HepG2 (cell line): ENCODE data around the gene CLDN20. TPM values are rescaled to one million over a fixed set of nuclear protein-coding genes. Genes with fewer than 3 reads are reported as not detected.
A peak's percentile ranks its signal among the peaks of the same experiment; 100 is the strongest.

Source experiments
- ARNT ChIP-seq: fragments of 450-650 bp; IDR thresholded peaks from 2 replicates; pipeline ENCODE4 v1.6.1; 2017
- GTF3A ChIP-seq: sonication (generic); formaldehyde crosslinking; conservative IDR thresholded peaks from 2 replicates; pipeline ENCODE4 v1.4.0; 2020; ENCODE audit warnings: mild to moderate bottlenecking, missing genetic modification reagents
- MEIS1 ChIP-seq: sonication (generic); formaldehyde crosslinking; IDR thresholded peaks from 2 replicates; pipeline ENCODE4 v1.9.0; 2021; ENCODE audit warnings: mild to moderate bottlenecking, missing genetic modification reagents, moderate library complexity, borderline replicate concordance
- NPAS2 ChIP-seq: sonication (generic); formaldehyde crosslinking; IDR thresholded peaks from 2 replicates; pipeline ENCODE4 v1.8.0; 2022; ENCODE audit warnings: mild to moderate bottlenecking, missing genetic modification reagents, borderline replicate concordance
- PATZ1 ChIP-seq: sonication (generic); formaldehyde crosslinking; IDR thresholded peaks from 2 replicates; pipeline ENCODE4 v1.4.0; 2020; ENCODE audit warnings: missing genetic modification reagents
- PLRG1 ChIP-seq: fragments of 450-650 bp; conservative IDR thresholded peaks from 2 replicates; pipeline ENCODE4 v1.6.1; 2016
- POLR2AphosphoS5 ChIP-seq: IDR thresholded peaks from 2 replicates; pipeline ENCODE4 v1.6.1; 2012; ENCODE audit warnings: low read depth, low read length
- RFXANK ChIP-seq: IDR thresholded peaks from 2 replicates; pipeline ENCODE4 v1.6.1; 2016
- SMARCC2 ChIP-seq: fragments of 450-650 bp; IDR thresholded peaks from 2 replicates; pipeline ENCODE4 v1.6.1; 2017; ENCODE audit warnings: antibody characterized with exemption, mild to moderate bottlenecking
- SP140L ChIP-seq: sonication (generic); formaldehyde crosslinking; IDR thresholded peaks from 2 replicates; pipeline ENCODE4 v1.4.0; 2020; ENCODE audit warnings: missing genetic modification reagents, borderline replicate concordance
- SPEN ChIP-seq: sonication (generic); formaldehyde crosslinking; IDR thresholded peaks from 2 replicates; pipeline ENCODE4 v1.5.1; 2020; ENCODE audit warnings: low read depth, mild to moderate bottlenecking, missing genetic modification reagents
- ZNF10 ChIP-seq: sonication (generic); formaldehyde crosslinking; IDR thresholded peaks from 2 replicates; pipeline ENCODE4 v1.4.0; 2020; ENCODE audit warnings: mild to moderate bottlenecking, low read depth, missing genetic modification reagents, borderline replicate concordance
- ZNF124 ChIP-seq: sonication (generic); formaldehyde crosslinking; IDR thresholded peaks from 2 replicates; pipeline ENCODE4 v1.4.0; 2020; ENCODE audit warnings: missing genetic modification reagents
- ZNF34 ChIP-seq: sonication (generic); formaldehyde crosslinking; IDR thresholded peaks from 2 replicates; pipeline ENCODE4 v1.4.0; 2020; ENCODE audit warnings: mild to moderate bottlenecking, missing genetic modification reagents, borderline replicate concordance
- ZNF350 ChIP-seq: sonication (generic); formaldehyde crosslinking; IDR thresholded peaks from 2 replicates; pipeline ENCODE4 v1.4.0; 2020; ENCODE audit warnings: mild to moderate bottlenecking, low read depth, missing genetic modification reagents, borderline replicate concordance
- polyA plus RNA-seq, 8 experiments: library from polyadenylated mRNA; depleted of rRNA in 3 of 8; stranded (reverse) in 7 of 8; unstranded in 1 of 8; fragments of >200 nt; fragmentation: Illumina TruSeq in 4 of 8; extraction: Trizol in 4 of 8; gene quantifications; 2 replicates each; pipeline versions ENCODE4 v1.2.1 to v1.2.3, GENCODE V29; 2011 to 2016; ENCODE audit warnings: low read depth in 4 of 8, missing spikeins in 1 of 8, mixed read lengths in 1 of 8; ENCODE audit not compliant: insufficient read depth in 1 of 8
- total RNA-seq, 5 experiments: library from RNA; depleted of rRNA; stranded (reverse); fragments of >200 nt; fragmentation: Illumina TruSeq; extraction: Trizol; gene quantifications; 2 replicates each; pipeline ENCODE4 v1.2.3, GENCODE V29; 2016; ENCODE audit warnings: low read depth in 1 of 5
- TF ChIP-seq, protein P1 (sequence below), 2 experiments: sonication (generic) in 1 of 2; formaldehyde crosslinking in 1 of 2; IDR thresholded peaks; 2 replicates each; pipeline versions ENCODE4 v1.6.1 to v1.9.0; 2014 to 2022; ENCODE audit warnings: antibody characterized with exemption in 1 of 2, borderline replicate concordance in 1 of 2, inconsistent platforms in 1 of 2, low read depth in 1 of 2, missing genetic modification reagents in 1 of 2
- TF ChIP-seq, protein P2 (sequence below), 2 experiments: sonication (generic) in 1 of 2; formaldehyde crosslinking in 1 of 2; IDR thresholded peaks; 2 replicates each; pipeline versions ENCODE4 v1.4.0 to v1.6.1; 2018 to 2020; ENCODE audit warnings: missing genetic modification reagents in 2 of 2, borderline replicate concordance in 1 of 2, low read depth in 1 of 2, mild to moderate bottlenecking in 1 of 2, missing biosample characterization in 1 of 2

The CLDN20 gene
- total and polyA plus RNA-seq, 2 of the 13 experiments (the other 11 are each of a cell fraction or from before 2014, with no cell fraction given), result not detected

- TF ChIP-seq, protein P1, sequence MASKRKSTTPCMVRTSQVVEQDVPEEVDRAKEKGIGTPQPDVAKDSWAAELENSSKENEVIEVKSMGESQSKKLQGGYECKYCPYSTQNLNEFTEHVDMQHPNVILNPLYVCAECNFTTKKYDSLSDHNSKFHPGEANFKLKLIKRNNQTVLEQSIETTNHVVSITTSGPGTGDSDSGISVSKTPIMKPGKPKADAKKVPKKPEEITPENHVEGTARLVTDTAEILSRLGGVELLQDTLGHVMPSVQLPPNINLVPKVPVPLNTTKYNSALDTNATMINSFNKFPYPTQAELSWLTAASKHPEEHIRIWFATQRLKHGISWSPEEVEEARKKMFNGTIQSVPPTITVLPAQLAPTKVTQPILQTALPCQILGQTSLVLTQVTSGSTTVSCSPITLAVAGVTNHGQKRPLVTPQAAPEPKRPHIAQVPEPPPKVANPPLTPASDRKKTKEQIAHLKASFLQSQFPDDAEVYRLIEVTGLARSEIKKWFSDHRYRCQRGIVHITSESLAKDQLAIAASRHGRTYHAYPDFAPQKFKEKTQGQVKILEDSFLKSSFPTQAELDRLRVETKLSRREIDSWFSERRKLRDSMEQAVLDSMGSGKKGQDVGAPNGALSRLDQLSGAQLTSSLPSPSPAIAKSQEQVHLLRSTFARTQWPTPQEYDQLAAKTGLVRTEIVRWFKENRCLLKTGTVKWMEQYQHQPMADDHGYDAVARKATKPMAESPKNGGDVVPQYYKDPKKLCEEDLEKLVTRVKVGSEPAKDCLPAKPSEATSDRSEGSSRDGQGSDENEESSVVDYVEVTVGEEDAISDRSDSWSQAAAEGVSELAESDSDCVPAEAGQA (IDR thresholded peaks at IDR 0.05; ENCODE audit: low read depth), result no peak; the same call in 1 of the 2 replicates
- TF ChIP-seq, protein P1 (CRISPR knock-in tag; IDR thresholded peaks at IDR 0.05; ENCODE audit: borderline replicate concordance), result 0 out of 2 replicates have a peak, but pooled peaks have one; percentile 78
- TF ChIP-seq ARNT (no peak), RFXANK (CRISPR knock-in tag) (0 out of 2 replicates have a peak, but pooled peaks have one; percentile 8), POLR2AphosphoS5 (peak; percentile 85), PATZ1 (CRISPR knock-in tag) (peak; percentile 70), NPAS2 (no peak), SP140L (CRISPR knock-in tag) (no peak; the same call in none of the 2 replicates), SMARCC2 (no peak), ZNF34 (CRISPR knock-in tag) (peak; percentile 80; the same call in 1 of the 2 replicates), PLRG1 (no peak), ZNF124 (CRISPR knock-in tag) (peak; percentile 94), MEIS1 (no peak; the same call in 1 of the 2 replicates), ZNF10 (CRISPR knock-in tag) (no peak), SPEN (CRISPR knock-in tag) (peak; percentile 73), ZNF350 (CRISPR knock-in tag) (peak; percentile 92; the same call in 1 of the 2 replicates), GTF3A (peak; percentile 86)
- TF ChIP-seq, protein P2, sequence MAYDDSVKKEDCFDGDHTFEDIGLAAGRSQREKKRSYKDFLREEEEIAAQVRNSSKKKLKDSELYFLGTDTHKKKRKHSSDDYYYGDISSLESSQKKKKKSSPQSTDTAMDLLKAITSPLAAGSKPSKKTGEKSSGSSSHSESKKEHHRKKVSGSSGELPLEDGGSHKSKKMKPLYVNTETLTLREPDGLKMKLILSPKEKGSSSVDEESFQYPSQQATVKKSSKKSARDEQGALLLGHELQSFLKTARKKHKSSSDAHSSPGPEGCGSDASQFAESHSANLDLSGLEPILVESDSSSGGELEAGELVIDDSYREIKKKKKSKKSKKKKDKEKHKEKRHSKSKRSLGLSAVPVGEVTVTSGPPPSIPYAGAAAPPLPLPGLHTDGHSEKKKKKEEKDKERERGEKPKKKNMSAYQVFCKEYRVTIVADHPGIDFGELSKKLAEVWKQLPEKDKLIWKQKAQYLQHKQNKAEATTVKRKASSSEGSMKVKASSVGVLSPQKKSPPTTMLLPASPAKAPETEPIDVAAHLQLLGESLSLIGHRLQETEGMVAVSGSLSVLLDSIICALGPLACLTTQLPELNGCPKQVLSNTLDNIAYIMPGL (CRISPR knock-in tag; IDR thresholded peaks at IDR 0.05; ENCODE audit: borderline replicate concordance in 1 of 2, low read depth in 1 of 2), result peak; percentile 70 to 72; a peak in 3 of 4 replicates
Observed at GRCh38 chr6:155314092-155314772, 50.4 kb downstream of the CLDN20 start, which contains the start of gene TFB1M (continued).
